ENCODE results near the gene ECM1.

The ECM1 gene

GRCh38 chr1:150507912-150508864 lies at the start of gene ECM1:
ECM1 (plus strand) TSS chr1:150508109; CDS start chr1:150508210, 101 bp downstream.
- no peak for DNase-seq

- DNase-seq = peak; percentile 82
These were observed 43.5 kb upstream of the ECM1 start for GRCh38 chr1:150464422-150464826.

GRCh38 chr1:150466964-150467363 lies 40.9 kb upstream of the ECM1 start:
- DNase-seq = no peak

GRCh38 chr1:150469291-150469690 lies 38.6 kb upstream of the ECM1 start:
- no peak for DNase-seq

DNA sequence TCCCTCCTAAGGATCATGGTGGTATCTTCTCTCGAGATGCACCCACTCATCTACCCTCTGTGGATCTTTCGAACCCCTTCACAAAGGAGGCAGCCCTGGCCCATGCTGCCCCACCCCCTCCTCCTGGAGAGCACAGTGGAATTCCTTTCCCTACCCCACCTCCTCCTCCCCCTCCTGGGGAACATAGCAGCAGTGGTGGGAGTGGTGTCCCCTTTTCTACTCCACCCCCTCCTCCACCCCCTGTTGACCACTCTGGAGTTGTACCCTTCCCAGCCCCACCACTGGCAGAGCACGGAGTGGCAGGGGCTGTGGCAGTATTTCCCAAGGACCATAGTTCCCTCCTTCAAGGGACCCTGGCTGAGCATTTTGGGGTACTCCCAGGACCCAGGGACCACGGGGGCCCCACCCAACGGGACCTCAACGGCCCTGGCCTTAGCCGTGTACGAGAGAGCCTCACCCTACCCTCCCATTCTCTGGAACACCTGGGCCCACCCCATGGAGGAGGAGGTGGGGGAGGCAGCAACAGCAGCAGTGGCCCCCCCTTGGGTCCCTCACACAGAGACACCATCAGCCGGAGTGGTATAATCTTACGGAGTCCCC lies 35.2 kb upstream of the ECM1 start:
- DNase-seq = no peak

DNA sequence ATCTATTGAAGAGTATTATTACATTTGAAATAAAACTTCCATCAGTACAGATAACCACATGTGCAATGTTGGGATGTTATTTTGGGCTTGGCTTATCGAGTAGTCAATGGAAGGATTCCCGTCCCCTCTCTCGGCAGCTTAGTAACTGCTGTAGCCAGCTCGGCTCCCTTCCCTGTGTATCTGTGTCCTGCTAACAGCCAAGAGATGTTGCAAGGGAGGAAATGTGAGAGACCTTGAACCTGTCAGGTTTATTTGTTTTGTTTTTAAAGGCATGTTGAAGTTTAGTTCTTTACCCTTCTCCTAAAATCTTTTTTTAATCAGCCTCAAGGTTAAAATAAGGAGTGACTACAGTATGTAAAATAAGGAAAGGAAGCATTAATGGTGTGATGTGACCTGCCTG lies 34.2 kb upstream of the ECM1 start:
- no peak for DNase-seq

DNA sequence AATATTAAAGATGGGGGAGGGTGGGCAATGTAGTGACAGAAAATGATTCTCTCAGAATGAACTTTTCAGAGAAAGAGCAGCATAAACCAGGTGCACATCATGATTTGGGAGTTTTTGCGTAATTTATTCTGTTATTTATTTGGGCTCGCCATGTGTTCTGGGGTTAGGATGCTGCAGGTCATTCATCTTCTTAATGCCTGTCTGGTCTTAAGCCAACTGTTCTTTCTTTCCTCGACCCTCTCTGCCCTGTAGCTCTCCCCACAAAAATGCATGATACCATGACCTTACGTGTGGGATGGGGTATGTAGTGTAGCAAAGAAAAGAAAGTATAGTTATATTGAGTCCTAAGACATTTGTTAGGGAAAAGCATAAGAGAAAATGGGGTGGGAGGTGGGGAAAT lies 33.0 kb upstream of the ECM1 start:
- DNase-seq = no peak

DNA sequence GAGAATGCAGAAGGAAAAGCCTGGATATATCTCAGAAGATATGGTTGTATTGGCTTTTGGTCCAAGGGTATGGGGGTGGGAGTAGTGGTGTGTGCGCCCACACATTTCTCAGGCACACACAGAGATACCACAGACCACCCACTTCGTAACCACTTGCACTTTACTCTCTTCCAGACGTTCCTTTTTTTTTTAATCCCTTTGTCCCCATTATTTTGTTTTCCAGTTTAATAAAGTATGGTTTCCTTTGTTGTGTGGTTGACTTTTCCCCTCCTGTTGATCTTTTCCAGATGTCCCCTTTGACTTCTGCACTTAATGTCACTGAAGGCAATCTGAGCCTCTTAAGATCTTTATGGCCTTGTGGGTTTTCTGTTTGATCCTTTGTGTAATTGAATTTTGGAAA lies 31.2 kb upstream of the ECM1 start:
- DNase-seq = no peak

DNA sequence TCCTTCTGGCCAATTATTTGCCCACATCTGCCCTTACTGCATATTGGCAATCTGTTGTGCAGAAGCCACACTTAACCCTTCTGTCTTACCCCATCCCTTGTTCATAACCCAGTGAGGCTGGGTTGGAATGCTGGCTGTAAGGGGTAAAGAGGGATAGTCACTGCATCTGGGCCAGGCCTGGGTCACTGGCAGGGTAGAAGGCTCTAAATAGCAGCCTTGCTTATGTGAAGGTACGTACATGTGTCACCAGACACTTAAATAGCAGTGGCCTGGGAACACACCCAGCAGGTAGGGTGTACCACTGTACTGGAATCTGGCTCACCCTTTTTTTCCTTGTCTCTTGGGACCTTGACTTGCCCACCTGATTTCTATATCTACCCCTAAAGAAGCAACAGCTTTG lies 30.6 kb upstream of the ECM1 start:
- DNase-seq = no peak

- no peak for DNase-seq
These were observed 30.2 kb upstream of the ECM1 start for GRCh38 chr1:150477733-150478132.

DNA sequence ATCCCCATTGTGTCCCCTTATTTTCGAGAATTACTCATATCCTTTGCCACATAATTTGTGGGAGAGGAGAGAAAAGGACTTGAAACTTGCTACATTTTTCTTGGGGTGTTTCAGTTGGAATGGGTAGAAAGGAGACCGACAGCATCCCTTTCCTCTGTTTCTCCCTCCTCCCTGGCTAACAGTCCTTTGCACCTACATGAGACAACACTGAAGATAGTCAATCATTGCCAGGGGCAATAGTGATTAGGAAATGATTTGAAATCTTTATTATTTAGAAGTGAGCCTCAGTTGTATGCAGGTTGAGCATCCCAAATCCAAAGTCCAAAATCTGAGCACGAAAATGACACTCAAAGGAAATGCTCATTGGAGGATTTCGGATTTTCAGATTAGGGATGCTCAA lies 28.5 kb upstream of the ECM1 start:
- DNase-seq = no peak

DNA sequence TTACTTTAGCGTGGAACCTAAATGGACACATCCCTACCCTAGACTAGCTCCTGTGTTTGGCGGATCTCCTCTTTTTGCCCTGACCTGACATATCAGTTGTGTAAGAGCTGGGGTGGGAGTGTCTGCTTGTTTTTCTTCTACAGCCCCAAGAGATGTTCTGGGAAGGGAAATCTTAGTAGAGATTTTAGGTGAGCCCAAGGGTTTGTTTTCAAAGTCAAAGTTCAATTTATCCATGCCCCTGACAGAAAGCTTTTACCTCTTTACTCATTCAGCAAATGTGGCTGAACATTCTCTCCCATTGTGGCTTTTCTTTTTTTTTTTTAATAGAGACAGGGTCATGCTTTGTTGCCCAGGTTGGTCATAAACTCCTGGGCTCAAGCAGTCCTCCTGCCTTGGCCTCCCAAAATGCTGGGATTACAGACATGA lies 28.0 kb upstream of the ECM1 start:
- no peak for DNase-seq

DNA sequence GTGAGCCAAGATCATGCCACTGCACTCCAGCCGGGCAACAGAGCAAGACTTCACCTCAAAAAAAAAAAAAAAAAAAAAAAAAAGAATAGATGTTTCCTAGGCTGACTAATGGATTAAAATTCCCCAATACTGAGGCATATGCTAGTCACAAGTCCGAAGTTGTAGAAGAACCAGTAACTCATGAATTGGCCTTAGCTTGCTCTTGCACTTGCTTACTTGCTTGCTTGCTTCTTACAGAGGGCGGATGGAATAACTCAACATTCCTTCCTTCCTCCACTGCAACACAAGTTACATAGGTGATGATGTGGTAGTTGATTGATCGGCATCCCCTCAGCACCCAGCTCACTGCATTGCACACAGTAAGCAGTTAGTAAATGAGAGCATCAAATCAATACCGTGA lies 23.5 kb upstream of the ECM1 start:
- no peak for DNase-seq

- no peak for DNase-seq
These were observed 23.0 kb upstream of the ECM1 start for GRCh38 chr1:150484861-150485260.

DNA sequence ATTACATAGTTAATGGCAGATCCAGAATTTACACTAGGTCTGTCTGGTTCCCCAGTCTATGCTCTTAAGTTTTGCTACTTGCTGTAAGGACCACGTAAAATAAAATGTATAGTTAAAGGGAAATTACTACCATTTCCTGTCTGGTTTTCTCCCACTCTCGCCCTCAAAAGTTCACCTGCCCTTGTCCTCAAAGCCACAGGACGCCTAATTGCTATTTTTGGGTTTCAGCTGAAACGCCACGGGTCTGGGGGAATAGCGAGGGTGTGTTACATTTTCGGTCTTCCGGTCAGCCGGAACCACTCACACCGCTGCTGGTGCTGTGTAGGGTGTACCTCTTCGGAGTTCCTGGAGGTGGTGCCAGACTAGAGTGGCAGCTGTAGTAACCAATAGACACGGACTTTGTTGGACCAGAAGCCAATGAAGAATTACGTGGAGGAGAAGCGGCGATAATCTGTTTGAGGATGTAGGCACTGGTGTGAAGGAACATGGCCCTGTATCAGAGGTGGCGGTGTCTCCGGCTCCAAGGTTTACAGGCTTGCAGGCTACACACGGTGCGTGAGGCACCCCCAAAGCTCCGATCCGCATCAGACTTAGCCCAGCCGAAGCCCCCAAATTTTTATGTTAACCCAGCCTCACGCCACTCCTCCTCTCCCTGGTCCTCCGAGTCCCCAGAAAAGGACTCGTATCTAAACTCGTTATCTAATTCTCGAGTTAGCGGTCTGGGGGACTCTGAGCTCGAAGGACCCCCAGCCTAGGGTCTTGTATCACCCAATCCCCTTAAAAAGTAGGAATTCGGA lies 20.7 kb upstream of the ECM1 start, which contains the start of gene TARS2:
TSS of gene TARS2 (plus strand) at position 454 of the 797 bp plus-strand sequence. CDS start at position 486, 32 bp downstream.
- peak; percentile 97 for DNase-seq

DNA sequence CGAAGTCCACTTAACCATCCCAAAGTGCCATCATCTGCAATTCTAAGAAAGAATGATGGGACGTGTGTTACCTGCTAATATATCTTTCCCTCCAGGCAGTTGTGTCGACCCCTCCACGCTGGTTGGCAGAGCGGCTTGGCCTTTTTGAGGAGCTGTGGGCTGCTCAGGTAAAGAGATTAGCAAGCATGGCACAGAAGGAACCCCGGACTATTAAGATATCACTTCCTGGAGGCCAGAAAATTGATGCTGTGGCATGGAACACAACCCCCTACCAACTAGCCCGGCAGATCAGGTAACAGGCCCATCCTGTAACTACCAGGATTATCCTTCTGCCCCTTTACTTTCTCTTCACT lies 20.2 kb upstream of the ECM1 start:
- no peak for DNase-seq

- DNase-seq = no peak
These were observed 14.7 kb upstream of the ECM1 start for GRCh38 chr1:150493175-150493574.

DNA sequence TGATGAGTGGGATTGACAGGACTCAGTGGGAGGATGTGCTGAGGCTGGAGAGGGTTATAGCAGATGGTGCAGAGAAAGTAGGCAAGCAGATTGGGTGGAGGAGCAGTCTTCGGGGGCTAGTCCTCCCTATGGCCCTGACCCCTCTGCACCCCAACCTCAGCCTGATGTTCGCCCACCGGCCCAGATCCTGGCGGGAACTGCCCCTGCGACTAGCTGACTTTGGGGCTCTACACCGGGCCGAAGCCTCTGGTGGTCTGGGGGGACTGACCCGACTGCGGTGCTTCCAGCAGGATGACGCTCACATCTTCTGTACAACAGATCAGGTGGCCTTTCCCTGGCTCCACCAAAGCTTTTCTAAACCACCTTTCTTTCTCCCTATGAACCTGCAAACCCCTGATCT lies 9.6 kb upstream of the ECM1 start:
- DNase-seq = no peak

DNA sequence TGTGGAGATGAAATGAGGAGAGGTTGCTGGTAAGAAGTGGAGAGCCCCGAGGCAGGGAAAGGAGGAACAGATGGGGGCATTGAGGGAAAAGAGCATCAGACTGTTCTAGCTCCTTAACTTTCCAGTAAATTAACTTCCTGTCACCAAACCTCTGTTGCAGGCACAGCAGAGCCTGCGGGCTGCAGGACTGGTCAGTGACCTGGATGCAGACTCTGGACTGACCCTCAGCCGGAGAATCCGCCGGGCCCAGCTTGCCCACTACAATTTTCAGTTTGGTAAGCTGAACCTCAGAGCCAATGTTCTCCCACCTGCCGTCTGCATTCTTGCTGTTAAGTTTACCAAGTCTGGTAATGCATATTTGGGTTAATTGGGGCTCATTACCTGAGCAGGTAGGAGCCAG lies 2.5 kb upstream of the ECM1 start:
- no peak for DNase-seq

- no peak for DNase-seq
These were observed 1.1 kb downstream of the ECM1 start for GRCh38 chr1:150508982-150509381.

DNA sequence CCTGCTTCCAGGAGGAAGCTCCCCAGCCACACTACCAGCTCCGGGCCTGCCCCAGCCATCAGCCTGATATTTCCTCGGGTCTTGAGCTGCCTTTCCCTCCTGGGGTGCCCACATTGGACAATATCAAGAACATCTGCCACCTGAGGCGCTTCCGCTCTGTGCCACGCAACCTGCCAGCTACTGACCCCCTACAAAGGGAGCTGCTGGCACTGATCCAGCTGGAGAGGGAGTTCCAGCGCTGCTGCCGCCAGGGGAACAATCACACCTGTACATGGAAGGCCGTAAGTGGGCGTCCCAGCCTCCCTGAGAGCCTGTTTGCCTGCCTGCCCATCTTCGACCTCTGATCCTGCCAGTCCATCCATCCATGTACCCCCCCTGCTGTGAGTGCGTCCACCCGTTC lies 3.6 kb downstream of the ECM1 start:
- DNase-seq = no peak

GRCh38 chr1:150511985-150512660 lies 4.2 kb downstream of the ECM1 start:
- DNase-seq = no peak

GRCh38 chr1:150512846-150513245 lies 4.9 kb downstream of the ECM1 start:
- DNase-seq = no peak
